ENCODE data around the gene MCTP1.
A peak's percentile ranks its signal among the peaks of the same experiment; 100 is the strongest.

GRCh38 chr5:94849821-94850736 is 434.8 kb downstream of the MCTP1 start:
- TF ChIP-seq, protein P1, sequence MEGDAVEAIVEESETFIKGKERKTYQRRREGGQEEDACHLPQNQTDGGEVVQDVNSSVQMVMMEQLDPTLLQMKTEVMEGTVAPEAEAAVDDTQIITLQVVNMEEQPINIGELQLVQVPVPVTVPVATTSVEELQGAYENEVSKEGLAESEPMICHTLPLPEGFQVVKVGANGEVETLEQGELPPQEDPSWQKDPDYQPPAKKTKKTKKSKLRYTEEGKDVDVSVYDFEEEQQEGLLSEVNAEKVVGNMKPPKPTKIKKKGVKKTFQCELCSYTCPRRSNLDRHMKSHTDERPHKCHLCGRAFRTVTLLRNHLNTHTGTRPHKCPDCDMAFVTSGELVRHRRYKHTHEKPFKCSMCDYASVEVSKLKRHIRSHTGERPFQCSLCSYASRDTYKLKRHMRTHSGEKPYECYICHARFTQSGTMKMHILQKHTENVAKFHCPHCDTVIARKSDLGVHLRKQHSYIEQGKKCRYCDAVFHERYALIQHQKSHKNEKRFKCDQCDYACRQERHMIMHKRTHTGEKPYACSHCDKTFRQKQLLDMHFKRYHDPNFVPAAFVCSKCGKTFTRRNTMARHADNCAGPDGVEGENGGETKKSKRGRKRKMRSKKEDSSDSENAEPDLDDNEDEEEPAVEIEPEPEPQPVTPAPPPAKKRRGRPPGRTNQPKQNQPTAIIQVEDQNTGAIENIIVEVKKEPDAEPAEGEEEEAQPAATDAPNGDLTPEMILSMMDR (conservative IDR thresholded peaks at IDR 0.05 in 1 of 2, IDR thresholded peaks at IDR 0.05 in 1 of 2; ENCODE audit: extremely low read depth in 1 of 2, insufficient read depth in 1 of 2, low read depth in 1 of 2, low read length in 2 of 2) = peak; percentile 59 to 68
- no peak for TF ChIP-seq EZH2 (IDR thresholded peaks at IDR 0.05; ENCODE audit: borderline replicate concordance, low read length)

Measured in mammary epithelial cell (primary cell).